Liver (tissue), 9 donors: ENCODE results near the gene ARID3C. TPM values are rescaled to one million over a fixed set of nuclear protein-coding genes. Genes with fewer than 3 reads are reported as not detected.

Source experiments
- DNase-seq: peaks from one replicate; pipeline ENCODE4 v3.0.0-alpha.2; 2017; ENCODE audit warnings: low spot score
- H3K27ac ChIP-seq, 2 donors: one replicate each; pipeline ENCODE4 v1.7.0; 2013; ENCODE audit warnings: inconsistent platforms in 2 of 2, low read length in 2 of 2, control low read depth in 1 of 2, low read depth in 1 of 2, mild to moderate bottlenecking in 1 of 2
- H3K27me3 ChIP-seq, 4 donors: one replicate each; pipeline versions ENCODE4 v1.6.1 to v1.7.0; 2013; ENCODE audit warnings: low read length in 3 of 4, inconsistent platforms in 1 of 4, mild to moderate bottlenecking in 1 of 4, moderate library complexity in 1 of 4; ENCODE audit not compliant: control insufficient read depth in 4 of 4, insufficient read depth in 4 of 4
- H3K36me3 ChIP-seq, 4 donors: one replicate each; pipeline versions ENCODE4 v1.6.1 to v1.7.0; 2013; ENCODE audit warnings: low read length in 3 of 4, mild to moderate bottlenecking in 3 of 4, low read depth in 1 of 4, moderate library complexity in 1 of 4; ENCODE audit not compliant: control insufficient read depth in 4 of 4, insufficient read depth in 3 of 4
- H3K4me1 ChIP-seq, 4 donors: one replicate each; pipeline versions ENCODE4 v1.6.1 to v1.7.0; 2013; ENCODE audit warnings: low read length in 3 of 4, mild to moderate bottlenecking in 3 of 4, moderate library complexity in 1 of 4; ENCODE audit not compliant: control insufficient read depth in 4 of 4, insufficient read depth in 4 of 4
- H3K4me3 ChIP-seq, 3 donors: one replicate each; pipeline versions ENCODE4 v1.6.1 to v1.7.0; 2013; ENCODE audit warnings: low read length in 3 of 3, control low read depth in 1 of 3, low read depth in 1 of 3, mild to moderate bottlenecking in 1 of 3
- H3K9ac ChIP-seq, 2 donors: one replicate each; pipeline ENCODE4 v1.7.0; 2013; ENCODE audit warnings: low read length in 2 of 2, mild to moderate bottlenecking in 2 of 2, moderate library complexity in 2 of 2, control low read depth in 1 of 2, low read depth in 1 of 2
- H3K9me3 ChIP-seq, 4 donors: one replicate each; pipeline versions ENCODE4 v1.6.1 to v1.7.0; 2013; ENCODE audit warnings: low read length in 3 of 4; ENCODE audit not compliant: control insufficient read depth in 4 of 4
- ATF3 ChIP-seq: IDR thresholded peaks from 2 replicates; pipeline ENCODE4 v1.6.1; 2016; ENCODE audit warnings: antibody characterized with exemption
- EGR1 ChIP-seq, 2 donors: IDR thresholded peaks; 2 replicates each; pipeline ENCODE4 v1.6.1; 2016 to 2018; ENCODE audit warnings: antibody characterized with exemption in 2 of 2, low read depth in 2 of 2
- FOXA1 ChIP-seq: IDR thresholded peaks from 2 replicates; pipeline ENCODE4 v1.6.1; 2016; ENCODE audit warnings: antibody characterized with exemption
- FOXA2 ChIP-seq: IDR thresholded peaks from 2 replicates; pipeline ENCODE4 v1.6.1; 2016; ENCODE audit warnings: antibody characterized with exemption
- GABPA ChIP-seq, 2 donors: IDR thresholded peaks in 1 of 2; conservative IDR thresholded peaks in 1 of 2; 2 replicates each; pipeline ENCODE4 v1.6.1; 2016; ENCODE audit warnings: antibody characterized with exemption in 2 of 2, mild to moderate bottlenecking in 1 of 2, moderate library complexity in 1 of 2
- HNF4A ChIP-seq, 2 donors: conservative IDR thresholded peaks; 2 replicates each; pipeline ENCODE4 v1.6.1; 2016; ENCODE audit warnings: antibody characterized with exemption in 2 of 2, mild to moderate bottlenecking in 2 of 2
- HNF4G ChIP-seq: IDR thresholded peaks from 2 replicates; pipeline ENCODE4 v1.6.1; 2016; ENCODE audit warnings: antibody characterized with exemption
- JUND ChIP-seq, 2 donors: IDR thresholded peaks; 2 replicates each; pipeline ENCODE4 v1.6.1; 2016; ENCODE audit warnings: antibody characterized with exemption in 2 of 2
- NR2F2 ChIP-seq: IDR thresholded peaks from 2 replicates; pipeline ENCODE4 v1.6.1; 2016; ENCODE audit warnings: antibody characterized with exemption
- RAD21 ChIP-seq, 2 donors: IDR thresholded peaks; 2 replicates each; pipeline ENCODE4 v1.6.1; 2016; ENCODE audit warnings: antibody characterized with exemption in 2 of 2, mild to moderate bottlenecking in 2 of 2
- RXRA ChIP-seq, 2 donors: IDR thresholded peaks; 2 replicates each; pipeline ENCODE4 v1.6.1; 2017 to 2018; ENCODE audit warnings: antibody characterized with exemption in 2 of 2, mild to moderate bottlenecking in 1 of 2
- TAF1 ChIP-seq: conservative IDR thresholded peaks from 2 replicates; pipeline ENCODE4 v1.6.1; 2016; ENCODE audit warnings: antibody characterized with exemption, mild to moderate bottlenecking
- YY1 ChIP-seq: IDR thresholded peaks from 2 replicates; pipeline ENCODE4 v1.6.1; 2016; ENCODE audit warnings: antibody characterized with exemption, mild to moderate bottlenecking
- WGBS: extraction: QIAGEN DNeasy Blood & Tissue Kit; methylation state at CpG from one replicate; pipeline ENCODE4 v1.1.7; 2013; 5-methylcytosine and 5-hydroxymethylcytosine counted together
- polyA plus RNA-seq, 2 donors: library from polyadenylated mRNA; stranded (reverse) in 1 of 2; unstranded in 1 of 2; fragments of 200-250 nt in 1 of 2; fragments of >200 nt in 1 of 2; fragmentation: Nextera tagmentation in 1 of 2; extraction: Ambion mirVana in 1 of 2; gene quantifications; one replicate each; pipeline versions ENCODE4 v1.2.1 to v1.2.3, GENCODE V29; 2013 to 2015
- total RNA-seq, 2 donors: library from RNA; depleted of rRNA; stranded (reverse); fragments of >200 nt; gene quantifications; one replicate each; pipeline ENCODE4 v1.2.3, GENCODE V29; 2014
- TF ChIP-seq, protein P1 (sequence below): IDR thresholded peaks from 2 replicates; pipeline ENCODE4 v1.6.1; 2016; ENCODE audit warnings: antibody characterized with exemption, mild to moderate bottlenecking
- TF ChIP-seq, protein P2 (sequence below): fragments of 150-350 bp; IDR thresholded peaks from 2 replicates; pipeline ENCODE4 v1.5.1; 2017; ENCODE audit warnings: improper control_type of control experiment, low read depth, low read length; ENCODE audit not compliant: missing input control
- donor health status: healthy.
- donor health status: healthy.
- donor health status: healthy.
- donor health status: healthy.
- donor health status: healthy.

ARID3C gene
- total and polyA plus RNA-seq, 4 donors = 0.58 to 2.6 (median 1.7) TPM

- Histone ChIP-seq H3K27ac (peak overlapping the region; percentile 3 to 86), H3K9ac (no peak overlapping the region), H3K27me3 (no peaks in the 10 kb centered on the region), H3K9me3 (no peaks in the 10 kb centered on the region), H3K36me3 (peaks cover 0 to 15% (median 10%) of the 10 kb centered on the region in 4 donors), H3K4me3 (no peak overlapping the region), H3K4me1 (peaks cover 18 to 91% (median 82%) of the 10 kb centered on the region in 4 donors)
- no peak for TF ChIP-seq JUND (IDR thresholded peaks at IDR 0.05)
- no peak for TF ChIP-seq NR2F2
- no peak for TF ChIP-seq FOXA2
- 91% methylated on average over 8 of the region's 8 CpGs for WGBS
- no peak for DNase-seq
Observed at GRCh38 chr9:34648673-34649072, 19.8 kb upstream of the ARID3C start.

- no peak for DNase-seq
- Histone ChIP-seq H3K9ac (peak overlapping the region; percentile 82 to 93), H3K27me3 (no peaks in the 10 kb centered on the region), H3K4me1 (peaks cover 16 to 88% (median 78%) of the 10 kb centered on the region in 4 donors), H3K27ac (peak overlapping the region; percentile 86 to 94), H3K4me3 (peak overlapping the region; percentile 61 to 88 (median 78)), H3K9me3 (no peaks in the 10 kb centered on the region), H3K36me3 (peaks cover 0 to 15% (median 10%) of the 10 kb centered on the region in 4 donors)
- TF ChIP-seq JUND (IDR thresholded peaks at IDR 0.05) (no peak), ATF3 (no peak)
- WGBS = 22% methylated on average over 10 of the region's 10 CpGs
Observed at GRCh38 chr9:34647651-34648050, 18.8 kb upstream of the ARID3C start.

- H3K4me3 ChIP-seq = peak overlapping the region; percentile 61 to 88 (median 78)
- peaks cover 0 to 15% (median 10%) of the 10 kb centered on the region in 4 donors for H3K36me3 ChIP-seq
- no peaks in the 10 kb centered on the region for H3K27me3 ChIP-seq
- WGBS = under 1% methylated on average over 8 of the region's 8 CpGs
- H3K4me1 ChIP-seq = peaks cover 14 to 82% (median 73%) of the 10 kb centered on the region in 4 donors
- no peak for DNase-seq
- no peaks in the 10 kb centered on the region for H3K9me3 ChIP-seq
- peak overlapping the region; percentile 86 to 94 for H3K27ac ChIP-seq
- no peak for TF ChIP-seq YY1
- TF ChIP-seq RXRA (IDR thresholded peaks at IDR 0.05) = no peak
- peak overlapping the region; percentile 82 to 93 for H3K9ac ChIP-seq
Observed at GRCh38 chr9:34647084-34647403, 18.2 kb upstream of the ARID3C start.

GRCh38 chr9:34646211-34647083, 17.6 kb upstream of the ARID3C start, which contains the start of gene GALT:
Gene GALT (plus strand): TSS chr9:34646675. CDS start chr9:34646705, 30 bp downstream.
- Histone ChIP-seq H3K4me3 (peak within 1 kb of the TSS; percentile 61 to 88 (median 78)), H3K27ac (peak within 1 kb of the TSS; percentile 86 to 94), H3K27me3 (no peaks in the 10 kb centered on the region), H3K9me3 (no peaks in the 10 kb centered on the region), H3K36me3 (peaks cover 0 to 15% (median 10%) of the 10 kb centered on the region in 4 donors), H3K9ac (peak within 1 kb of the TSS; percentile 82 to 93), H3K4me1 (peaks cover 15 to 78% (median 70%) of the 10 kb centered on the region in 4 donors)
- 2% methylated on average over 43 of the region's 43 CpGs for WGBS
- DNase-seq = peak; percentile 100
- TF ChIP-seq RXRA (IDR thresholded peaks at IDR 0.05) (peak; percentile 91 to 95), YY1 (peak; percentile 68), GABPA (IDR thresholded peaks at IDR 0.05 in 1 of 2, conservative IDR thresholded peaks at IDR 0.05 in 1 of 2) (peak in 1 of 2 donors; percentile 57), ATF3 (no peak), JUND (IDR thresholded peaks at IDR 0.05) (peak in 1 of 2 donors; percentile 77), RAD21 (IDR thresholded peaks at IDR 0.05) (peak; percentile 3 to 43), FOXA1 (peak; percentile 79), FOXA2 (peak; percentile 87), TAF1 (peak; percentile 63), HNF4G (no peak), EGR1 (IDR thresholded peaks at IDR 0.05; ENCODE audit: low read depth in 2 of 2) (peak; percentile 56 to 64), HNF4A (conservative IDR thresholded peaks at IDR 0.05) (peak; percentile 67 to 90)
- TF ChIP-seq, protein P1, sequence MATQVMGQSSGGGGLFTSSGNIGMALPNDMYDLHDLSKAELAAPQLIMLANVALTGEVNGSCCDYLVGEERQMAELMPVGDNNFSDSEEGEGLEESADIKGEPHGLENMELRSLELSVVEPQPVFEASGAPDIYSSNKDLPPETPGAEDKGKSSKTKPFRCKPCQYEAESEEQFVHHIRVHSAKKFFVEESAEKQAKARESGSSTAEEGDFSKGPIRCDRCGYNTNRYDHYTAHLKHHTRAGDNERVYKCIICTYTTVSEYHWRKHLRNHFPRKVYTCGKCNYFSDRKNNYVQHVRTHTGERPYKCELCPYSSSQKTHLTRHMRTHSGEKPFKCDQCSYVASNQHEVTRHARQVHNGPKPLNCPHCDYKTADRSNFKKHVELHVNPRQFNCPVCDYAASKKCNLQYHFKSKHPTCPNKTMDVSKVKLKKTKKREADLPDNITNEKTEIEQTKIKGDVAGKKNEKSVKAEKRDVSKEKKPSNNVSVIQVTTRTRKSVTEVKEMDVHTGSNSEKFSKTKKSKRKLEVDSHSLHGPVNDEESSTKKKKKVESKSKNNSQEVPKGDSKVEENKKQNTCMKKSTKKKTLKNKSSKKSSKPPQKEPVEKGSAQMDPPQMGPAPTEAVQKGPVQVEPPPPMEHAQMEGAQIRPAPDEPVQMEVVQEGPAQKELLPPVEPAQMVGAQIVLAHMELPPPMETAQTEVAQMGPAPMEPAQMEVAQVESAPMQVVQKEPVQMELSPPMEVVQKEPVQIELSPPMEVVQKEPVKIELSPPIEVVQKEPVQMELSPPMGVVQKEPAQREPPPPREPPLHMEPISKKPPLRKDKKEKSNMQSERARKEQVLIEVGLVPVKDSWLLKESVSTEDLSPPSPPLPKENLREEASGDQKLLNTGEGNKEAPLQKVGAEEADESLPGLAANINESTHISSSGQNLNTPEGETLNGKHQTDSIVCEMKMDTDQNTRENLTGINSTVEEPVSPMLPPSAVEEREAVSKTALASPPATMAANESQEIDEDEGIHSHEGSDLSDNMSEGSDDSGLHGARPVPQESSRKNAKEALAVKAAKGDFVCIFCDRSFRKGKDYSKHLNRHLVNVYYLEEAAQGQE = peak; percentile 64
- TF ChIP-seq, protein P2, sequence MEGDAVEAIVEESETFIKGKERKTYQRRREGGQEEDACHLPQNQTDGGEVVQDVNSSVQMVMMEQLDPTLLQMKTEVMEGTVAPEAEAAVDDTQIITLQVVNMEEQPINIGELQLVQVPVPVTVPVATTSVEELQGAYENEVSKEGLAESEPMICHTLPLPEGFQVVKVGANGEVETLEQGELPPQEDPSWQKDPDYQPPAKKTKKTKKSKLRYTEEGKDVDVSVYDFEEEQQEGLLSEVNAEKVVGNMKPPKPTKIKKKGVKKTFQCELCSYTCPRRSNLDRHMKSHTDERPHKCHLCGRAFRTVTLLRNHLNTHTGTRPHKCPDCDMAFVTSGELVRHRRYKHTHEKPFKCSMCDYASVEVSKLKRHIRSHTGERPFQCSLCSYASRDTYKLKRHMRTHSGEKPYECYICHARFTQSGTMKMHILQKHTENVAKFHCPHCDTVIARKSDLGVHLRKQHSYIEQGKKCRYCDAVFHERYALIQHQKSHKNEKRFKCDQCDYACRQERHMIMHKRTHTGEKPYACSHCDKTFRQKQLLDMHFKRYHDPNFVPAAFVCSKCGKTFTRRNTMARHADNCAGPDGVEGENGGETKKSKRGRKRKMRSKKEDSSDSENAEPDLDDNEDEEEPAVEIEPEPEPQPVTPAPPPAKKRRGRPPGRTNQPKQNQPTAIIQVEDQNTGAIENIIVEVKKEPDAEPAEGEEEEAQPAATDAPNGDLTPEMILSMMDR = no peak
